ENCODE data around the gene AFF3.
A peak's percentile ranks its signal among the peaks of the same experiment; 100 is the strongest.

The AFF3 gene

GRCh38 chr2:99573634-99574251 lies 568.6 kb downstream of the AFF3 start:
- DNase-seq (ENCODE audit: low read depth in 2 of 3, low spot score in 1 of 3) = no peak

GRCh38 chr2:99572373-99573164 lies 569.8 kb downstream of the AFF3 start:
- DNase-seq (ENCODE audit: low read depth in 2 of 3, low spot score in 1 of 3) = no peak

GRCh38 chr2:99571954-99572353 lies 570.4 kb downstream of the AFF3 start:
- no peak for DNase-seq (ENCODE audit: low read depth in 2 of 3, low spot score in 1 of 3)

GRCh38 chr2:99571533-99571932 lies 570.9 kb downstream of the AFF3 start:
- DNase-seq (ENCODE audit: low read depth in 2 of 3, low spot score in 1 of 3) = no peak

GRCh38 chr2:99571021-99571420 lies 571.4 kb downstream of the AFF3 start:
- no peak for DNase-seq (ENCODE audit: low read depth in 2 of 3, low spot score in 1 of 3)

GRCh38 chr2:99569386-99569785 lies 573.0 kb downstream of the AFF3 start:
- no peak for DNase-seq (ENCODE audit: low read depth in 2 of 3, low spot score in 1 of 3)

GRCh38 chr2:99565227-99565626 lies 577.2 kb downstream of the AFF3 start:
- DNase-seq (ENCODE audit: low read depth in 2 of 3, low spot score in 1 of 3) = no peak

- DNase-seq (ENCODE audit: low read depth in 2 of 3, low spot score in 1 of 3) = no peak
Measured at GRCh38 chr2:99562516-99562915, 579.9 kb downstream of the AFF3 start.

- DNase-seq (ENCODE audit: low read depth in 2 of 3, low spot score in 1 of 3) = no peak
Measured at GRCh38 chr2:99561804-99562203, 580.6 kb downstream of the AFF3 start.

GRCh38 chr2:99559075-99559662 lies 583.2 kb downstream of the AFF3 start:
- peak; percentile 79 to 94 (median 79) for DNase-seq (ENCODE audit: low read depth in 2 of 3, low spot score in 1 of 3)

GRCh38 chr2:99555404-99555803 lies 587.0 kb downstream of the AFF3 start:
- no peak for DNase-seq (ENCODE audit: low read depth in 2 of 3, low spot score in 1 of 3)

GRCh38 chr2:99554871-99555270 lies 587.5 kb downstream of the AFF3 start:
- no peak for DNase-seq (ENCODE audit: low read depth in 2 of 3, low spot score in 1 of 3)

- DNase-seq (ENCODE audit: low read depth in 2 of 3, low spot score in 1 of 3) = no peak
Measured at GRCh38 chr2:99554238-99554637, 588.2 kb downstream of the AFF3 start.

GRCh38 chr2:99552529-99552928 lies 589.9 kb downstream of the AFF3 start:
- DNase-seq (ENCODE audit: low read depth in 2 of 3, low spot score in 1 of 3) = no peak

GRCh38 chr2:99550368-99550767 lies 592.0 kb downstream of the AFF3 start:
- no peak for DNase-seq (ENCODE audit: low read depth in 2 of 3, low spot score in 1 of 3)

GRCh38 chr2:99545604-99546003 lies 596.8 kb downstream of the AFF3 start:
- DNase-seq (ENCODE audit: low read depth in 2 of 3, low spot score in 1 of 3) = no peak

GRCh38 chr2:99545066-99545465 lies 597.3 kb downstream of the AFF3 start:
- DNase-seq (ENCODE audit: low read depth in 2 of 3, low spot score in 1 of 3) = no peak

- DNase-seq (ENCODE audit: low read depth in 2 of 3, low spot score in 1 of 3) = no peak
Measured at GRCh38 chr2:99544608-99545007, 597.8 kb downstream of the AFF3 start.

GRCh38 chr2:99543247-99543646 lies 599.1 kb downstream of the AFF3 start:
- DNase-seq (ENCODE audit: low read depth in 2 of 3, low spot score in 1 of 3) = no peak

- DNase-seq (ENCODE audit: low read depth in 2 of 3, low spot score in 1 of 3) = no peak
Measured at GRCh38 chr2:99537910-99538485, 604.4 kb downstream of the AFF3 start.

- no peak for DNase-seq (ENCODE audit: low read depth in 2 of 3, low spot score in 1 of 3)
Measured at GRCh38 chr2:99524056-99524455, 618.3 kb downstream of the AFF3 start.

- DNase-seq (ENCODE audit: low read depth in 2 of 3, low spot score in 1 of 3) = no peak
Measured at GRCh38 chr2:99522157-99522556, 620.2 kb downstream of the AFF3 start.
